HCT116 (cell line): Measurements from ENCODE around the gene HES1. TPM values are rescaled to one million over a fixed set of nuclear protein-coding genes. Genes with fewer than 3 reads are reported as not detected.

Experiments
- ATAC-seq: fragments of 200-7000 bp; cut with Tn5 transposase; 2 replicates; pipeline ENCODE4 v1.9.1; 2020; ENCODE audit warnings: mild to moderate bottlenecking, moderate library complexity
- BruUV-seq: library from RNA; stranded (reverse); fragments of 400-500 nt; replicated peaks from 2 replicates; lab custom pipeline; 2021; lab: Mats Ljungman, UMichigan
- CTCF ChIA-PET: fragments of 300-600 bp; sonication (Branson Sonifier 250); formaldehyde crosslinking; loops from one replicate; lab custom pipeline; 2021; ENCODE audit warnings: antibody characterized with exemption; lab: Charles Lee
- POLR2A ChIA-PET: fragments of 300-600, 350-600 bp; sonication (Branson Sonifier 250); formaldehyde crosslinking; loops from one replicate; lab custom pipeline; 2021; ENCODE audit warnings: antibody characterized with exemption; lab: Charles Lee
- RAD21 ChIA-PET, 2 experiments: fragments of 300-600 bp; sonication (Branson Sonifier 250); formaldehyde crosslinking; loops; one replicate each; lab custom pipeline; 2023; ENCODE audit warnings: low total read pairs in 2 of 2; ENCODE audit not compliant: uncharacterized antibody in 2 of 2, unreplicated experiment in 2 of 2, low non-redundant PET in 1 of 2; lab: Charles Lee
- DNase-seq: peaks from one replicate; pipeline ENCODE4 v3.0.0-alpha.2; 2010; ENCODE audit warnings: low read depth, low spot score
- H2AFZ ChIP-seq: fragments of 200-600 bp; shearing (Covaris generic), sonication (generic); 2 replicates; pipeline ENCODE4 v1.6.1; 2017; ENCODE audit warnings: low read depth, mixed run types, mixed read lengths, antibody characterized with exemption, low read length; ENCODE audit not compliant: poor library complexity, severe bottlenecking
- H3K27ac ChIP-seq: 2 replicates; pipeline ENCODE4 v1.5.1; 2012; ENCODE audit warnings: low read depth, low read length
- H3K27me3 ChIP-seq: fragments of 200-600 bp; sonication (generic); 2 replicates; pipeline ENCODE4 v1.6.1; 2016; ENCODE audit warnings: mixed run types, low read length, mixed read lengths; ENCODE audit not compliant: insufficient read depth
- H3K36me3 ChIP-seq, 2 experiments: fragments of 200-500 bp in 1 of 2; fragments of 200-600 bp in 1 of 2; sonication (Bioruptor generic) in 1 of 2; sonication (generic) in 1 of 2; 2 replicates each; pipeline versions ENCODE4 v1.5.1 to v1.6.1; 2014 to 2016; ENCODE audit warnings: low read length in 2 of 2, inconsistent platforms in 1 of 2, mixed read lengths in 1 of 2, mixed run types in 1 of 2; ENCODE audit not compliant: insufficient read depth in 2 of 2, control insufficient read depth in 1 of 2
- H3K4me1 ChIP-seq, 2 experiments: fragments of 200-600 bp in 1 of 2; sonication (generic) in 1 of 2; 2 replicates each; pipeline versions ENCODE4 v1.5.1 to v1.6.1; 2012 to 2017; ENCODE audit warnings: low read length in 2 of 2, inconsistent platforms in 1 of 2, mild to moderate bottlenecking in 1 of 2, mixed read lengths in 1 of 2, mixed run types in 1 of 2, moderate library complexity in 1 of 2; ENCODE audit not compliant: insufficient read depth in 2 of 2, control insufficient read depth in 1 of 2
- H3K4me2 ChIP-seq: fragments of 200-600 bp; sonication (generic); 2 replicates; pipeline ENCODE4 v1.6.1; 2017; ENCODE audit warnings: mixed run types, low read length, mixed read lengths
- H3K4me3 ChIP-seq, 2 experiments: fragments of 200-600 bp in 1 of 2; sonication (generic) in 1 of 2; replicated peaks in 1 of 2; 2 replicates each; pipeline ENCODE4 v1.5.1; 2011 to 2016; ENCODE audit warnings: low read length in 2 of 2, control low read depth in 1 of 2, low read depth in 1 of 2, mild to moderate bottlenecking in 1 of 2, mixed read lengths in 1 of 2, mixed run types in 1 of 2
- H3K79me2 ChIP-seq: fragments of 200-600 bp; sonication (generic); 2 replicates; pipeline ENCODE4 v1.6.1; 2017; ENCODE audit warnings: mild to moderate bottlenecking, mixed run types, low read length, moderate library complexity, mixed read lengths; ENCODE audit not compliant: insufficient read depth
- H3K9ac ChIP-seq: fragments of 200-600 bp; sonication (generic); 2 replicates; pipeline ENCODE4 v1.6.1; 2016; ENCODE audit warnings: low read length, mixed read lengths
- H3K9me2 ChIP-seq: fragments of 200-600 bp; sonication (generic), shearing (Covaris generic); 2 replicates; pipeline ENCODE4 v1.6.1; 2017; ENCODE audit warnings: mixed run types, mild to moderate bottlenecking, moderate library complexity; ENCODE audit not compliant: insufficient read depth
- H3K9me3 ChIP-seq, 2 experiments: fragments of 200-500 bp in 1 of 2; fragments of 200-600 bp in 1 of 2; sonication (Bioruptor generic) in 1 of 2; sonication (generic) in 1 of 2; 2 replicates each; pipeline ENCODE4 v1.6.1; 2014 to 2017; ENCODE audit warnings: low read length in 2 of 2, mixed read lengths in 2 of 2, inconsistent platforms in 1 of 2, low read depth in 1 of 2, mild to moderate bottlenecking in 1 of 2, mixed run types in 1 of 2, moderate library complexity in 1 of 2; ENCODE audit not compliant: control insufficient read depth in 1 of 2, insufficient read depth in 1 of 2
- H4K20me1 ChIP-seq: fragments of 200-600 bp; sonication (generic), shearing (Covaris generic); 2 replicates; pipeline ENCODE4 v1.6.1; 2017; ENCODE audit warnings: mixed run types, mild to moderate bottlenecking, moderate library complexity; ENCODE audit not compliant: insufficient read depth
- CEBPB ChIP-seq: IDR thresholded peaks from 2 replicates; pipeline ENCODE4 v1.6.1; 2012; ENCODE audit warnings: low read depth
- EGR1 ChIP-seq: IDR thresholded peaks from 2 replicates; pipeline ENCODE4 v1.6.1; 2012; ENCODE audit warnings: low read depth
- FOSL1 ChIP-seq: IDR thresholded peaks from 2 replicates; pipeline ENCODE4 v1.6.1; 2012; ENCODE audit warnings: low read depth
- JUND ChIP-seq: IDR thresholded peaks from 2 replicates; pipeline ENCODE4 v1.6.1; 2012
- POLR2A ChIP-seq: IDR thresholded peaks from 2 replicates; pipeline ENCODE4 v1.7.0; 2011; ENCODE audit warnings: borderline replicate concordance; ENCODE audit not compliant: insufficient read depth, insufficient read length; ENCODE audit errors: extremely low read depth
- SIN3A ChIP-seq: IDR thresholded peaks from 2 replicates; pipeline ENCODE4 v1.6.1; 2012; ENCODE audit warnings: low read depth
- SP1 ChIP-seq: IDR thresholded peaks from 2 replicates; pipeline ENCODE4 v1.6.1; 2012; ENCODE audit warnings: low read depth
- SRF ChIP-seq: IDR thresholded peaks from 2 replicates; pipeline ENCODE4 v1.6.1; 2012; ENCODE audit warnings: low read depth
- TCF7L2 ChIP-seq: IDR thresholded peaks from 2 replicates; pipeline ENCODE4 v1.7.0; 2011; ENCODE audit warnings: borderline replicate concordance, inconsistent platforms; ENCODE audit not compliant: insufficient read depth, insufficient read length; ENCODE audit errors: extremely low read depth
- YY1 ChIP-seq: IDR thresholded peaks from 2 replicates; pipeline ENCODE4 v1.6.1; 2011; ENCODE audit warnings: low read length, low read depth, moderate library complexity, mild to moderate bottlenecking; ENCODE audit not compliant: insufficient replicate concordance; ENCODE audit errors: extremely low read depth
- ZFX ChIP-seq: fragments of 450-650 bp; IDR thresholded peaks from 2 replicates; pipeline ENCODE4 v1.6.1; 2017
- intact Hi-C: fragments of 100-400 bp; cut with micrococcal nuclease; formaldehyde crosslinking; loops from 2 replicates; pipeline ENCODE4 v1.10.0; 2022
- total RNA-seq: library from RNA; stranded (reverse); gene quantifications from one replicate; pipeline ENCODE4 v1.2.1, GENCODE V29; 2021; ENCODE audit not compliant: unreplicated experiment
- TF ChIP-seq, protein P1 (sequence below): IDR thresholded peaks from 2 replicates; pipeline ENCODE4 v1.6.1; 2012
- TF ChIP-seq, protein P2 (sequence below), 3 experiments: fragments of 200-600 bp in 1 of 3; sonication (generic) in 1 of 3; IDR thresholded peaks in 2 of 3; conservative IDR thresholded peaks in 1 of 3; 2 replicates each; pipeline ENCODE4 v1.5.1; 2012 to 2017; ENCODE audit warnings: low read depth in 2 of 3, low read length in 2 of 3, antibody characterized with exemption in 1 of 3, borderline replicate concordance in 1 of 3, control low read depth in 1 of 3, mild to moderate bottlenecking in 1 of 3, mixed read lengths in 1 of 3, mixed run types in 1 of 3, moderate library complexity in 1 of 3; ENCODE audit not compliant: insufficient read depth in 1 of 3

The HES1 gene
- total RNA-seq, 1 experiment from 2014 or later: 32.9 TPM

DNA sequence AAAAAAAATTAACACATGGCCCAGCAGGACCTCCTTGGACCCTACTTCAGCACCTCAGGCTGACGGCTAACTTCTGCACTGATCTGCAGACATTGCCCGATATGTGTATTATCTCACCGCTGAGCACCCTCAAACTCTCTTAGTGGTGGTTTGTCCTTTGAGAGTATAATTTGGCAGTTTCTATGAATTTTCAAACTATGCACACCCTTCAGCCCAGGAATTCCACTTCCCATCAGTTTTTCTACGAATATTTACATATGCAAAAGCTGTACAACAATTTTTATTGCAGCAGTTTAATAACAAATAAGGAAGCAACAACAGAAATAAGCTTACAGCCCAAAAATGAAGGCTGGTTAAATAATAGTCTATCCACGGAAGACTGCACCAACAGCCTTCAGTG lies 44.6 kb downstream of the HES1 start:
- no TSS peak for BruUV-seq
- no peak overlapping the region for H3K4me2 ChIP-seq
- no peak overlapping the region for H3K4me3 ChIP-seq
- DNase-seq: no peak
- H3K79me2 ChIP-seq: no peaks in the 10 kb centered on the region
- H3K9me3 ChIP-seq: no peaks in the 10 kb centered on the region
- CTCF ChIA-PET: no interaction called here
- RAD21 ChIA-PET: interaction anchor here in 1 of 2 experiments (0.6 kb wide), 1 partner anchor 37 kb away, joined by 3 read pairs; no protein-coding TSS in a partner anchor
- ATAC-seq: no peak
- H3K36me3 ChIP-seq: no peaks in the 10 kb centered on the region
- H3K4me1 ChIP-seq: no peaks in the 10 kb centered on the region
- POLR2A ChIA-PET: no interaction called here
- H4K20me1 ChIP-seq: no peaks in the 10 kb centered on the region
- TF ChIP-seq SP1 (no peak), FOSL1 (no peak), SRF (no peak)
- TF ChIP-seq, protein P1, sequence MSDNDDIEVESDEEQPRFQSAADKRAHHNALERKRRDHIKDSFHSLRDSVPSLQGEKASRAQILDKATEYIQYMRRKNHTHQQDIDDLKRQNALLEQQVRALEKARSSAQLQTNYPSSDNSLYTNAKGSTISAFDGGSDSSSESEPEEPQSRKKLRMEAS: no peak
- TF ChIP-seq, all 23 proteins: peak for 0
- no peak overlapping the region for H3K9ac ChIP-seq
- no peak overlapping the region for H2AFZ ChIP-seq
- no peaks in the 10 kb centered on the region for H3K9me2 ChIP-seq
- H3K27ac ChIP-seq: no peak overlapping the region
- intact Hi-C loops: no loop called here
- H3K27me3 ChIP-seq: no peaks in the 10 kb centered on the region

DNA sequence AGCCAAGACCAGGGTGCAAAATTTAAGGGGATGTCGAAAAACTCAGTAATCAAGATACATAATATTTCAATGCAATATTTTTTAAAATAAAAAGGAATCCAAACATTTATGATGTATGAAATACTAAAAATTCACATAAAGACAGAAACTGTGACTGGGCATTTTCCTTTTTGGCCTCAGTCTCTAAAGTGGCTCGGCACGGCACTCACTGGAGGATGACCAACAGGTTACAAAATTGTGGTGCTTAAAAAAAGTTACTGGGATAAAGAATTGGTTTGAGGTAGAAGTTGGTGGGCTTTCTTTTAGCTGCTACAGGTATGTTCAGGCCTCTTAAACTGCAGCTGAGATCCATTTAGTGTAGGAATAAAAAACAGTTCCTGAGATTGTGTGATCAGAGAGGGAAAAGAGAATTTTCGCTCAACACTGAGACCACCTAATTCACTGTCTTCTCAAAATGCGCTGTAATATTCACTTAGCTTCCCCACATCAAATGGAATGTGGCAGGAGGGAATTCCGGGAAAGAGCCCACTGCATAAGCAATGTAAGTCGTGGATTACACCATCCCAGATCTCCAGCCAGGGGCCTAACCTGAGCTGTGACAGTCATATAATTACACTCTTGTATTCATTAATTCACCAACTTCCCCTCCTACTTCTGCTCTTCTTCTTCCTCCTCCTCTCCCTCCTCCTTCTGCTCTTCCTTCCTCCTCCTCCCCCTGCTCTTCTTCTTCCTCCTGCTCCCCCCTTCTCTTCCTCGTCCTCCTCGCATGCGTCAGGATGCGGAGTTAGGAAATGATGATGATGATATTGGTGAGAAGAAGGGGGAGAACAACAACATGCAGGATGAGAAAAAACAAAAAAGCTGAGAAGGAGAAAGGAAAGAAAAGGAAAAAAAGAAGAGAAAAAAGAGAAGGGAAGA lies 45.9 kb downstream of the HES1 start:
- Histone ChIP-seq H3K4me1 (no peaks in the 10 kb centered on the region), H3K27me3 (no peaks in the 10 kb centered on the region), H3K9me2 (no peaks in the 10 kb centered on the region), H2AFZ (no peak overlapping the region), H3K36me3 (no peaks in the 10 kb centered on the region), H3K4me3 (no peak overlapping the region), H3K9me3 (no peaks in the 10 kb centered on the region), H3K79me2 (no peaks in the 10 kb centered on the region), H3K27ac (no peak overlapping the region), H3K9ac (no peak overlapping the region), H3K4me2 (no peak overlapping the region), H4K20me1 (no peaks in the 10 kb centered on the region)
- intact Hi-C loops: no loop called here
- ChIA-PET RAD21 (no interaction called here), CTCF (no interaction called here), POLR2A (no interaction called here)
- BruUV-seq: no TSS peak
- no peak for DNase-seq
- ATAC-seq: no peak
- no peak for TF ChIP-seq TCF7L2
- TF ChIP-seq, protein P1: no peak
- TF ChIP-seq YY1: no peak
- no peak for TF ChIP-seq POLR2A
- no peak for TF ChIP-seq SP1
- no peak for TF ChIP-seq JUND
- no peak for TF ChIP-seq SIN3A
- TF ChIP-seq EGR1: no peak
- TF ChIP-seq, protein P2, sequence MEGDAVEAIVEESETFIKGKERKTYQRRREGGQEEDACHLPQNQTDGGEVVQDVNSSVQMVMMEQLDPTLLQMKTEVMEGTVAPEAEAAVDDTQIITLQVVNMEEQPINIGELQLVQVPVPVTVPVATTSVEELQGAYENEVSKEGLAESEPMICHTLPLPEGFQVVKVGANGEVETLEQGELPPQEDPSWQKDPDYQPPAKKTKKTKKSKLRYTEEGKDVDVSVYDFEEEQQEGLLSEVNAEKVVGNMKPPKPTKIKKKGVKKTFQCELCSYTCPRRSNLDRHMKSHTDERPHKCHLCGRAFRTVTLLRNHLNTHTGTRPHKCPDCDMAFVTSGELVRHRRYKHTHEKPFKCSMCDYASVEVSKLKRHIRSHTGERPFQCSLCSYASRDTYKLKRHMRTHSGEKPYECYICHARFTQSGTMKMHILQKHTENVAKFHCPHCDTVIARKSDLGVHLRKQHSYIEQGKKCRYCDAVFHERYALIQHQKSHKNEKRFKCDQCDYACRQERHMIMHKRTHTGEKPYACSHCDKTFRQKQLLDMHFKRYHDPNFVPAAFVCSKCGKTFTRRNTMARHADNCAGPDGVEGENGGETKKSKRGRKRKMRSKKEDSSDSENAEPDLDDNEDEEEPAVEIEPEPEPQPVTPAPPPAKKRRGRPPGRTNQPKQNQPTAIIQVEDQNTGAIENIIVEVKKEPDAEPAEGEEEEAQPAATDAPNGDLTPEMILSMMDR (IDR thresholded peaks at IDR 0.05 in 2 of 3, conservative IDR thresholded peaks at IDR 0.05 in 1 of 3; ENCODE audit: borderline replicate concordance in 1 of 3, insufficient read depth in 1 of 3, low read depth in 2 of 3, low read length in 2 of 3): no peak
- TF ChIP-seq CEBPB: no peak
- TF ChIP-seq ZFX: no peak
